Prostate gland (tissue), 2 donors: ENCODE measurements around the gene CDH11.

Experiments
- CTCF ChIP-seq, 4 experiments: fragments of 200-600 bp in 2 of 4; fragments of 450-650 bp in 2 of 4; sonication (generic) in 2 of 4; IDR thresholded peaks; 1 replicate in 3 of 4; 2 replicates in 1 of 4; pipeline ENCODE4 v1.5.1; 2016 to 2019; ENCODE audit warnings: antibody characterized with exemption in 4 of 4, mild to moderate bottlenecking in 2 of 4, moderate library complexity in 2 of 4
- POLR2A ChIP-seq: fragments of 450-650 bp; IDR thresholded peaks from one replicate; pipeline ENCODE4 v1.6.1; 2016; ENCODE audit warnings: antibody characterized with exemption, mild to moderate bottlenecking

GRCh38 chr16:65102326-65102725, 19.5 kb downstream of the CDH11 start:
- TF ChIP-seq CTCF (IDR thresholded peaks at IDR 0.05) (no peak), POLR2A (no peak)
